Left ventricle myocardium inferior (tissue), 1 donor: ENCODE results near the gene RNPS1. TPM values are rescaled to one million over a fixed set of nuclear protein-coding genes. Genes with fewer than 3 reads are reported as not detected.

Source experiments
- DNase-seq: peaks from one replicate; pipeline ENCODE4 v3.0.0-alpha.2; 2020
- H3K27ac ChIP-seq: fragments of 200-600 bp; replicated peaks from 2 replicates; pipeline ENCODE4 v1.8.0; 2021
- H3K27me3 ChIP-seq: fragments of 200-600 bp; 2 replicates; pipeline ENCODE4 v1.8.0; 2021; ENCODE audit warnings: low read depth
- H3K36me3 ChIP-seq: fragments of 200-600 bp; 2 replicates; pipeline ENCODE4 v1.8.0; 2021
- H3K4me1 ChIP-seq: fragments of 200-600 bp; 2 replicates; pipeline ENCODE4 v1.8.0; 2021
- H3K4me3 ChIP-seq: fragments of 200-600 bp; 2 replicates; pipeline ENCODE4 v1.8.0; 2021; ENCODE audit warnings: mild to moderate bottlenecking, moderate library complexity
- H3K9me3 ChIP-seq: fragments of 200-600 bp; replicated peaks from 2 replicates; pipeline ENCODE4 v1.8.0; 2021
- CTCF ChIP-seq: fragments of 200-600 bp; IDR thresholded peaks from 2 replicates; pipeline ENCODE4 v1.8.0; 2021; ENCODE audit warnings: antibody characterized with exemption, mild to moderate bottlenecking, borderline replicate concordance
- intact Hi-C: fragments of 100-400 bp; cut with micrococcal nuclease; formaldehyde crosslinking; loops from one replicate; pipeline ENCODE4 v1.11.0; 2022
- total RNA-seq: library from RNA; stranded (reverse); fragmentation: NEBNext Ultra II Directional; extraction: Animal tissue kit (Norgen Biotek cat#: 25700); gene quantifications from one replicate; pipeline ENCODE4 v1.2.1, GENCODE V29; 2021
- donor health status: DM: no; HTN: yes; CAD: no; lungs with severe emphysema.

The RNPS1 gene
- total RNA-seq, 1 donor from 2014 or later = 106 TPM

GRCh38 chr16:2234813-2235170 is 33.1 kb downstream of the RNPS1 start:
- peaks cover 23% of the 10 kb centered on the region for H3K27me3 ChIP-seq

GRCh38 chr16:2233872-2234812 is 33.8 kb downstream of the RNPS1 start:
- intact Hi-C loops = no loop called here
- H3K9me3 ChIP-seq = no peaks in the 10 kb centered on the region
- peaks cover 25% of the 10 kb centered on the region for H3K4me1 ChIP-seq
- H3K36me3 ChIP-seq = peaks cover 65% of the 10 kb centered on the region
- H3K27ac ChIP-seq = no peak overlapping the region
- peaks cover 23% of the 10 kb centered on the region for H3K27me3 ChIP-seq
- TF ChIP-seq CTCF = no peak
- H3K4me3 ChIP-seq = no peak overlapping the region
- DNase-seq = no peak

More at GRCh38 chr16:2234813-2235170, 33.1 kb downstream of the RNPS1 start:
- Histone ChIP-seq H3K4me1 (peaks cover 25% of the 10 kb centered on the region), H3K36me3 (peaks cover 65% of the 10 kb centered on the region), H3K27ac (no peak overlapping the region), H3K9me3 (no peaks in the 10 kb centered on the region), H3K4me3 (no peak overlapping the region)
- intact Hi-C loops = no loop called here
- DNase-seq = no peak
- TF ChIP-seq CTCF = no peak

- no peak for TF ChIP-seq CTCF
- DNase-seq = no peak
- no peak overlapping the region for H3K27ac ChIP-seq
- peaks cover 23% of the 10 kb centered on the region for H3K27me3 ChIP-seq
- H3K4me3 ChIP-seq = no peak overlapping the region
- peaks cover 26% of the 10 kb centered on the region for H3K4me1 ChIP-seq
- no peaks in the 10 kb centered on the region for H3K9me3 ChIP-seq
- intact Hi-C loops = no loop called here
- H3K36me3 ChIP-seq = peaks cover 73% of the 10 kb centered on the region
Observed at GRCh38 chr16:2233046-2233775, 34.7 kb downstream of the RNPS1 start.

- intact Hi-C loops = no loop called here
- Histone ChIP-seq H3K27ac (no peak overlapping the region), H3K9me3 (no peaks in the 10 kb centered on the region), H3K4me1 (peaks cover 17% of the 10 kb centered on the region), H3K27me3 (peaks cover 18% of the 10 kb centered on the region), H3K36me3 (peaks cover 78% of the 10 kb centered on the region), H3K4me3 (no peak overlapping the region)
- TF ChIP-seq CTCF = no peak
- no peak for DNase-seq
Observed at GRCh38 chr16:2232094-2232990, 35.6 kb downstream of the RNPS1 start.
